Osteoblast (primary cell): Measurements from ENCODE around the gene CRHR2. TPM values are rescaled to one million over a fixed set of nuclear protein-coding genes. Genes with fewer than 3 reads are reported as not detected.

Experiments
- DNase-seq: peaks from one replicate; pipeline ENCODE4 v3.0.0; 2011; ENCODE audit warnings: low spot score, mixed read lengths; ENCODE audit not compliant: insufficient read length; ENCODE audit errors: missing footprints
- H2AFZ ChIP-seq: 2 replicates; pipeline ENCODE4 v1.6.0; 2011; ENCODE audit warnings: mild to moderate bottlenecking, low read length
- H3K27ac ChIP-seq: 2 replicates; pipeline ENCODE4 v1.5.1; 2011; ENCODE audit warnings: mild to moderate bottlenecking, low read depth, low read length, moderate library complexity
- H3K27me3 ChIP-seq: 2 replicates; pipeline ENCODE4 v1.6.0; 2012; ENCODE audit warnings: mild to moderate bottlenecking, control low read depth, inconsistent platforms, low read length, moderate library complexity; ENCODE audit not compliant: insufficient read depth
- H3K36me3 ChIP-seq: 2 replicates; pipeline ENCODE4 v1.5.1; 2011; ENCODE audit warnings: mild to moderate bottlenecking, low read length, control low read depth, moderate library complexity; ENCODE audit not compliant: insufficient read depth
- H3K4me1 ChIP-seq: 2 replicates; pipeline ENCODE4 v1.5.1; 2011; ENCODE audit warnings: mild to moderate bottlenecking, low read length, control low read depth, moderate library complexity; ENCODE audit not compliant: insufficient read depth
- H3K4me2 ChIP-seq: 2 replicates; pipeline ENCODE4 v1.6.0; 2011; ENCODE audit warnings: mild to moderate bottlenecking, low read length; ENCODE audit not compliant: insufficient read depth
- H3K4me3 ChIP-seq: fragments of 200-600 bp; sonication (generic); 3 replicates; pipeline ENCODE4 v1.5.1; 2012; ENCODE audit warnings: mild to moderate bottlenecking, low read length, inconsistent platforms; ENCODE audit not compliant: insufficient read depth
- H3K79me2 ChIP-seq: 2 replicates; pipeline ENCODE4 v1.6.0; 2012; ENCODE audit warnings: mild to moderate bottlenecking, low read length, control low read depth, inconsistent platforms; ENCODE audit not compliant: insufficient read depth
- H3K9me3 ChIP-seq: 2 replicates; pipeline ENCODE4 v1.5.1; 2011; ENCODE audit warnings: low read depth, low read length, control low read depth
- H4K20me1 ChIP-seq: 2 replicates; pipeline ENCODE4 v1.6.0; 2012; ENCODE audit warnings: mild to moderate bottlenecking, low read length, control low read depth; ENCODE audit not compliant: insufficient read depth
- CTCF ChIP-seq: IDR thresholded peaks from 2 replicates; pipeline ENCODE4 v1.5.1; 2011; ENCODE audit warnings: mild to moderate bottlenecking, low read depth, low read length, moderate library complexity; ENCODE audit errors: extremely low read depth
- total RNA-seq: library from RNA; depleted of rRNA; stranded (reverse); fragments of >200 nt; gene quantifications from 2 replicates; pipeline ENCODE4 v1.2.3, GENCODE V29; 2012

Gene CRHR2
- total RNA-seq, 1 donor: not detected

GRCh38 chr7:30681815-30682211 lies 443 bp downstream of the CRHR2 start:
- TF ChIP-seq CTCF: no peak
- no peaks in the 10 kb centered on the region for H3K4me1 ChIP-seq
- H3K9me3 ChIP-seq: no peaks in the 10 kb centered on the region
- H3K27ac ChIP-seq: no peak overlapping the region
- no peak overlapping the region for H3K4me3 ChIP-seq
- DNase-seq: no peak
- no peaks in the 10 kb centered on the region for H4K20me1 ChIP-seq
- no peak overlapping the region for H2AFZ ChIP-seq
- H3K36me3 ChIP-seq: no peaks in the 10 kb centered on the region
- H3K79me2 ChIP-seq: no peaks in the 10 kb centered on the region
- peaks cover 76% of the 10 kb centered on the region for H3K27me3 ChIP-seq
- no peak overlapping the region for H3K4me2 ChIP-seq

GRCh38 chr7:30681331-30681797 lies 892 bp downstream of the CRHR2 start:
- H3K4me2 ChIP-seq: no peak overlapping the region
- H3K79me2 ChIP-seq: no peaks in the 10 kb centered on the region
- H3K4me3 ChIP-seq: no peak overlapping the region
- no peak overlapping the region for H2AFZ ChIP-seq
- H3K4me1 ChIP-seq: no peaks in the 10 kb centered on the region
- no peaks in the 10 kb centered on the region for H3K36me3 ChIP-seq
- no peaks in the 10 kb centered on the region for H3K9me3 ChIP-seq
- peaks cover 80% of the 10 kb centered on the region for H3K27me3 ChIP-seq
- H3K27ac ChIP-seq: no peak overlapping the region
- no peak for DNase-seq
- no peak for TF ChIP-seq CTCF
- H4K20me1 ChIP-seq: no peaks in the 10 kb centered on the region

GRCh38 chr7:30679664-30680063 lies 2.6 kb downstream of the CRHR2 start:
- Histone ChIP-seq H3K36me3 (no peaks in the 10 kb centered on the region), H3K4me3 (no peak overlapping the region), H4K20me1 (no peaks in the 10 kb centered on the region), H3K27ac (no peak overlapping the region), H3K79me2 (no peaks in the 10 kb centered on the region), H3K27me3 (peaks cover 73% of the 10 kb centered on the region), H3K4me1 (no peaks in the 10 kb centered on the region), H3K4me2 (no peak overlapping the region), H2AFZ (no peak overlapping the region), H3K9me3 (no peaks in the 10 kb centered on the region)
- DNase-seq: no peak
- TF ChIP-seq CTCF: no peak

GRCh38 chr7:30678805-30679204 lies 3.5 kb downstream of the CRHR2 start:
- H3K79me2 ChIP-seq: no peaks in the 10 kb centered on the region
- H3K9me3 ChIP-seq: no peaks in the 10 kb centered on the region
- H4K20me1 ChIP-seq: no peaks in the 10 kb centered on the region
- no peak for DNase-seq
- H3K4me3 ChIP-seq: no peak overlapping the region
- H3K27ac ChIP-seq: no peak overlapping the region
- H3K4me1 ChIP-seq: no peaks in the 10 kb centered on the region
- no peaks in the 10 kb centered on the region for H3K36me3 ChIP-seq
- no peak for TF ChIP-seq CTCF
- peaks cover 67% of the 10 kb centered on the region for H3K27me3 ChIP-seq
- H2AFZ ChIP-seq: no peak overlapping the region
- no peak overlapping the region for H3K4me2 ChIP-seq
